Panc1 (cell line): ENCODE results near the gene URGCP. TPM values are rescaled to one million over a fixed set of nuclear protein-coding genes. Genes with fewer than 3 reads are reported as not detected.

Source experiments
- ATAC-seq: fragments of 200-7000 bp; cut with Tn5 transposase; 2 replicates; pipeline ENCODE4 v1.9.1; 2020; ENCODE audit warnings: mild to moderate bottlenecking, moderate library complexity
- BruUV-seq: library from RNA; stranded (reverse); fragments of 400-500 nt; replicated peaks from 2 replicates; lab custom pipeline; 2021; lab: Mats Ljungman, UMichigan
- CTCF ChIA-PET: fragments of 300-600 bp; sonication (Branson Sonifier 250); formaldehyde crosslinking; loops from one replicate; lab custom pipeline; 2022; ENCODE audit warnings: antibody characterized with exemption; lab: Charles Lee
- POLR2A ChIA-PET: fragments of 300-600 bp; sonication (Branson Sonifier 250); formaldehyde crosslinking; loops from one replicate; lab custom pipeline; 2022; ENCODE audit warnings: antibody characterized with exemption; lab: Charles Lee
- DNase-seq: peaks from one replicate; pipeline ENCODE4 v3.0.0-alpha.2; 2010; ENCODE audit warnings: low read depth, low spot score
- H3K27ac ChIP-seq: 2 replicates; pipeline ENCODE4 v1.5.1; 2011; ENCODE audit warnings: mild to moderate bottlenecking, low read length, inconsistent platforms
- H3K27me3 ChIP-seq: fragments of 200-500 bp; sonication (Bioruptor generic); 2 replicates; pipeline ENCODE4 v1.6.0; 2014; ENCODE audit warnings: low read length, inconsistent platforms; ENCODE audit not compliant: control insufficient read depth, insufficient read depth
- H3K36me3 ChIP-seq: fragments of 200-500 bp; sonication (Bioruptor generic); 2 replicates; pipeline ENCODE4 v1.5.1; 2014; ENCODE audit warnings: inconsistent platforms, mild to moderate bottlenecking, low read length, moderate library complexity; ENCODE audit not compliant: control insufficient read depth, insufficient read depth
- H3K4me1 ChIP-seq: 2 replicates; pipeline ENCODE4 v1.5.1; 2011; ENCODE audit warnings: inconsistent platforms, mild to moderate bottlenecking, low read length, moderate library complexity; ENCODE audit not compliant: control insufficient read depth, insufficient read depth
- H3K4me3 ChIP-seq, 2 experiments: 2 replicates each; pipeline ENCODE4 v1.5.1; 2011 to 2012; ENCODE audit warnings: low read depth in 2 of 2, low read length in 2 of 2, mild to moderate bottlenecking in 2 of 2, inconsistent platforms in 1 of 2, moderate library complexity in 1 of 2
- H3K9me3 ChIP-seq: fragments of 200-500 bp; sonication (Bioruptor generic); 2 replicates; pipeline ENCODE4 v1.5.1; 2014; ENCODE audit warnings: low read depth, mild to moderate bottlenecking, inconsistent platforms, low read length, moderate library complexity; ENCODE audit not compliant: control insufficient read depth, insufficient read depth
- POLR2AphosphoS5 ChIP-seq: IDR thresholded peaks from 2 replicates; pipeline ENCODE4 v1.6.1; 2012; ENCODE audit warnings: mild to moderate bottlenecking, low read depth, low read length, moderate library complexity
- REST ChIP-seq, 2 experiments: IDR thresholded peaks; 2 replicates each; pipeline ENCODE4 v1.6.1; 2011 to 2012; ENCODE audit warnings: low read depth in 2 of 2, control low read depth in 1 of 2, low read length in 1 of 2, mild to moderate bottlenecking in 1 of 2, moderate library complexity in 1 of 2; ENCODE audit not compliant: insufficient read depth in 1 of 2
- SIN3A ChIP-seq: IDR thresholded peaks from 2 replicates; pipeline ENCODE4 v1.6.1; 2012; ENCODE audit warnings: low read depth, mild to moderate bottlenecking, low read length, moderate library complexity, borderline replicate concordance; ENCODE audit not compliant: insufficient read depth
- TCF7L2 ChIP-seq: IDR thresholded peaks from 2 replicates; pipeline ENCODE4 v1.6.1; 2011; ENCODE audit warnings: mild to moderate bottlenecking, low read depth, low read length, inconsistent platforms
- in situ Hi-C: cut with HindIII; loops from 2 replicates; pipeline ENCODE4 v1.10.0; 2016; ENCODE audit warnings: low sequenced_read_pairs, low pct_unique_long_range_greater_than_20kb
- intact Hi-C: fragments of 100-400 bp; cut with micrococcal nuclease; formaldehyde crosslinking; loops from one replicate; pipeline ENCODE4 v1.10.0; 2022; ENCODE audit not compliant: unreplicated experiment
- total RNA-seq: library from RNA; stranded (reverse); gene quantifications from one replicate; pipeline ENCODE4 v1.2.1, GENCODE V29; 2021; ENCODE audit not compliant: unreplicated experiment
- TF ChIP-seq, protein P1 (sequence below): fragments of 450-650 bp; IDR thresholded peaks from 2 replicates; pipeline ENCODE4 v1.5.1; 2017; ENCODE audit warnings: mild to moderate bottlenecking

Gene URGCP
- total RNA-seq, 1 experiment from 2014 or later: 34.3 TPM

DNA sequence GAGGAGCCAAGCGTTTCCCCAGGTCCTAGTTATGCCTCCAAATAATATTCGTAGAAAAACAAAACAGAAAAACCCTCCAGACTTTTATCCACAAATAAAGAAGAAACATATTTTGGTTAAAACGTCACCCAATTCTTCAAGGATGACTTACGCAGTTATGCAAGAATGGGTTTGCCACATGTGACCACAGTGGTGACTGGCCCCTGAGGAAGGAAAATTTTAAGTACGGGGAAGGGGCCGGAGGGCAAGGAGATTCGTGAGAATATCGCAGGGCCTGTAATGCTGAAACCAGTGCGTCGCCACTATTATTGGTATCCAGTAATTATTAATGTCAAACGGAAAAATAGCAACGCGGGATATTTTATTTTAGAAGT, 36.5 kb downstream of the URGCP start:
- BruUV-seq: no TSS peak
- Histone ChIP-seq H3K27me3 (no peaks in the 10 kb centered on the region), H3K4me3 (peak overlapping the region; percentile 70 to 75), H3K9me3 (peaks cover 3% of the 10 kb centered on the region; the same call in 1 of the 2 replicates), H3K4me1 (peaks cover 9% of the 10 kb centered on the region), H3K27ac (peak overlapping the region; percentile 86), H3K36me3 (no peaks in the 10 kb centered on the region)
- ChIA-PET CTCF (no interaction called here), POLR2A (interaction anchor here (0.6 kb wide), 2 partner anchors 283 to 301 kb away, joined by 5 to 7 read pairs; no protein-coding TSS in a partner anchor)
- TF ChIP-seq POLR2AphosphoS5 (no peak), SIN3A (no peak), REST (IDR thresholded peaks at IDR 0.05; ENCODE audit: insufficient read depth in 1 of 2, low read depth in 2 of 2, low read length in 1 of 2) (no peak), TCF7L2 (no peak)
- TF ChIP-seq, protein P1, sequence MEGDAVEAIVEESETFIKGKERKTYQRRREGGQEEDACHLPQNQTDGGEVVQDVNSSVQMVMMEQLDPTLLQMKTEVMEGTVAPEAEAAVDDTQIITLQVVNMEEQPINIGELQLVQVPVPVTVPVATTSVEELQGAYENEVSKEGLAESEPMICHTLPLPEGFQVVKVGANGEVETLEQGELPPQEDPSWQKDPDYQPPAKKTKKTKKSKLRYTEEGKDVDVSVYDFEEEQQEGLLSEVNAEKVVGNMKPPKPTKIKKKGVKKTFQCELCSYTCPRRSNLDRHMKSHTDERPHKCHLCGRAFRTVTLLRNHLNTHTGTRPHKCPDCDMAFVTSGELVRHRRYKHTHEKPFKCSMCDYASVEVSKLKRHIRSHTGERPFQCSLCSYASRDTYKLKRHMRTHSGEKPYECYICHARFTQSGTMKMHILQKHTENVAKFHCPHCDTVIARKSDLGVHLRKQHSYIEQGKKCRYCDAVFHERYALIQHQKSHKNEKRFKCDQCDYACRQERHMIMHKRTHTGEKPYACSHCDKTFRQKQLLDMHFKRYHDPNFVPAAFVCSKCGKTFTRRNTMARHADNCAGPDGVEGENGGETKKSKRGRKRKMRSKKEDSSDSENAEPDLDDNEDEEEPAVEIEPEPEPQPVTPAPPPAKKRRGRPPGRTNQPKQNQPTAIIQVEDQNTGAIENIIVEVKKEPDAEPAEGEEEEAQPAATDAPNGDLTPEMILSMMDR: no peak
- intact Hi-C loops (no loop called here), in situ Hi-C loops (no loop called here)
- DNase-seq (peak; percentile 38), ATAC-seq (peak; percentile 20)

DNA sequence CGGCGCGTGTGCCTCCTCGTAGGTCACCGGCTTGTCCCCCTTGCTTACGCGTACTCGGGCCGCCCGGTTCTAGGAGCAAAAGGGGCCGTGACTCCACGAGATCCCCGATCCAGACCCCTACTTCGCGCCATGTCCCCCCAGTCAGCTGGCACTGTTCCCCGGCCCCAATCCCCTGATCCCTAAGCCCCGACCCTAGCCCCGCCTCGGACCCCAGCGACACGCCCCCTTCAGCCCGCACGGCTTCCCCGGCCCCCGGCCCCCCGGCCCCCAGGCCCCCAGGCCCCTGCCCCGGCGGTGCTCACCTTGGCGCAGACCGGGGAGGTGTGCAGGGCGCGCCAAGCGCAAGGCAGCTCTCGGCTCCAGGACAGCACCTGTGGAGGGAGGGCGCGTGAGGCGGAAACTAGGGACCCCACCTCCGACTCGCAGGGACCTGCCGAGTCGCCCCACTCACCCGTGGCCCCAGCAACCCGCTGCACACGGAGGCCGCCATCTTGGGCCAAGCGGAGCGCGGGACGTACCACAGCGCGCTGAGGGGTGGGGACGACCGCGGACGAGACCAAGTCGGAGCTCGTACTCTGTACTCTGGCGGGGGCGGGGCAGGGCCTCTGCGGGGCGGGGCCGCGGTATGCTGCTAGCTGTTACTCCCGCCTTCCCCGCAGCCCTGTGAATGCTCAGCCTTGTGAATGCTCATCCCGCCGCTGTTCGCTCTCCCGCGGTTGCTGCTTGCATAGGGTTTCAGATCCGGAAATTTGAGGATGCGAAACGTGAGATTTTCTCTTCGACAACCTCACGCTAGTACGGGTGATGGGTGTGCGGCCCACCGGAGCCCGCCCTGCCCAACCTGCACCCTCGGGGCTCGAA, 37.2 kb downstream of the URGCP start, which contains the start of gene MRPS24:
Gene MRPS24 (minus strand): TSS at position 512 of the 861 bp plus-strand sequence. CDS start 22 bp downstream, at position 490.
- peaks cover 9% of the 10 kb centered on the region for H3K4me1 ChIP-seq
- in situ Hi-C loops (no loop called here), intact Hi-C loops (no loop called here)
- H3K4me3 ChIP-seq: peak within 1 kb of the TSS; percentile 70 to 75
- ATAC-seq: peak; percentile 98
- TF ChIP-seq TCF7L2: no peak
- TF ChIP-seq, protein P1: no peak
- TF ChIP-seq POLR2AphosphoS5: peak; percentile 98
- peak; percentile 81; the same call in 1 of the 2 replicates for TF ChIP-seq SIN3A
- TF ChIP-seq REST (IDR thresholded peaks at IDR 0.05; ENCODE audit: insufficient read depth in 1 of 2, low read depth in 2 of 2, low read length in 1 of 2): no peak
- no peaks in the 10 kb centered on the region for H3K27me3 ChIP-seq
- H3K27ac ChIP-seq: peak within 1 kb of the TSS; percentile 86
- H3K9me3 ChIP-seq: peaks cover 3% of the 10 kb centered on the region; the same call in 1 of the 2 replicates
- DNase-seq: peak; percentile 63
- H3K36me3 ChIP-seq: no peaks in the 10 kb centered on the region
- BruUV-seq: no TSS peak
- ChIA-PET CTCF (no interaction called here), POLR2A (interaction anchor here (0.6 to 0.7 kb wide), 3 partner anchors 282 to 300 kb away, joined by 5 to 7 read pairs (median 5); no protein-coding TSS in a partner anchor)
